Natural killer cell treated with Interleukin-12 subunit alpha and Interleukin-12 subunit beta and Interleukin-15 and Interleukin-18, amount 100 ng/mL, for 72 hours (primary cell): ENCODE measurements around the gene DLG2. TPM values are rescaled to one million over a fixed set of nuclear protein-coding genes. Genes with fewer than 3 reads are reported as not detected.
A peak's percentile ranks its signal among the peaks of the same experiment; 100 is the strongest.
"Not testable (repeated sequence)": the region's sequence is repeated elsewhere in the genome, so short reads cannot be mapped to it uniquely, and the experiment has no call there.

Source experiments
- ATAC-seq, 2 donors: fragments of 150-1000 bp; cut with Tn5 transposase in 1 of 2; sonication (Bioruptor Pico), chemical (Tn5 transposase) in 1 of 2; 2 replicates each; pipeline ENCODE4 v1.10.0; 2021
- DNase-seq: peaks from one replicate; pipeline ENCODE4 v3.0.0; 2022; ENCODE audit warnings: low spot score
- H3K27ac Mint-ChIP-seq, 2 donors: 1 replicate in 1 of 2; 2 replicates in 1 of 2; pipeline ENCODE4 v1.8.0; 2022; ENCODE audit warnings: mixed read lengths in 2 of 2, mild to moderate bottlenecking in 1 of 2, moderate library complexity in 1 of 2
- H3K27me3 Mint-ChIP-seq, 2 donors: 1 replicate in 1 of 2; 2 replicates in 1 of 2; pipeline ENCODE4 v1.8.0; 2022; ENCODE audit warnings: mixed read lengths in 2 of 2
- H3K36me3 Mint-ChIP-seq: one replicate; pipeline ENCODE4 v1.8.0; 2022; ENCODE audit warnings: mixed read lengths
- H3K4me1 Mint-ChIP-seq, 2 donors: 1 replicate in 1 of 2; 2 replicates in 1 of 2; pipeline ENCODE4 v1.8.0; 2022; ENCODE audit warnings: low read depth in 2 of 2, mixed read lengths in 2 of 2, mild to moderate bottlenecking in 1 of 2
- H3K4me3 Mint-ChIP-seq: one replicate; pipeline ENCODE4 v1.8.0; 2022; ENCODE audit warnings: mixed read lengths
- H3K9me3 Mint-ChIP-seq: 2 replicates; pipeline ENCODE4 v1.8.0; 2022; ENCODE audit warnings: mixed read lengths
- total RNA-seq, 2 donors: library from RNA; stranded (reverse); gene quantifications; one replicate each; pipeline ENCODE4 v1.2.3, GENCODE V29; 2022

The DLG2 gene
- total RNA-seq, 2 donors from 2014 or later: 1.1 to 1.7 TPM

- DNase-seq: no peak
- no peak for ATAC-seq
- Mint-ChIP-seq H3K36me3 (no peaks in the 10 kb centered on the region), H3K27me3 (peaks cover 0 to 9% of the 10 kb centered on the region in 2 donors), H3K4me3 (no peak overlapping the region), H3K4me1 (no peaks in the 10 kb centered on the region), H3K9me3 (peaks cover 16% of the 10 kb centered on the region), H3K27ac (no peak overlapping the region)
Observed at GRCh38 chr11:83746921-83747585, 1880.1 kb downstream of the DLG2 start.

- no peak overlapping the region for H3K27ac Mint-ChIP-seq
- no peaks in the 10 kb centered on the region for H3K4me1 Mint-ChIP-seq
- H3K27me3 Mint-ChIP-seq: no peaks in the 10 kb centered on the region
- H3K4me3 Mint-ChIP-seq: no peak overlapping the region
- peaks cover 7% of the 10 kb centered on the region for H3K9me3 Mint-ChIP-seq
- no peaks in the 10 kb centered on the region for H3K36me3 Mint-ChIP-seq
- ATAC-seq: no peak
- DNase-seq: no peak
Observed at GRCh38 chr11:83744620-83745192, 1882.4 kb downstream of the DLG2 start.

- Mint-ChIP-seq H3K27me3 (no peaks in the 10 kb centered on the region), H3K4me3 (no peak overlapping the region), H3K36me3 (no peaks in the 10 kb centered on the region), H3K9me3 (peaks cover 5% of the 10 kb centered on the region), H3K27ac (no peak overlapping the region), H3K4me1 (no peaks in the 10 kb centered on the region)
- no peak for ATAC-seq
- DNase-seq: no peak
Observed at GRCh38 chr11:83736684-83737083, 1890.5 kb downstream of the DLG2 start.

- no peaks in the 10 kb centered on the region for H3K36me3 Mint-ChIP-seq
- peaks cover 2% of the 10 kb centered on the region for H3K9me3 Mint-ChIP-seq
- no peaks in the 10 kb centered on the region for H3K27me3 Mint-ChIP-seq
- no peak overlapping the region for H3K4me3 Mint-ChIP-seq
- no peaks in the 10 kb centered on the region for H3K4me1 Mint-ChIP-seq
- DNase-seq: no peak
- no peak overlapping the region for H3K27ac Mint-ChIP-seq
- no peak for ATAC-seq
Observed at GRCh38 chr11:83734120-83734519, 1893.0 kb downstream of the DLG2 start.

GRCh38 chr11:83731288-83731687 is 1895.9 kb downstream of the DLG2 start:
- not testable (repeated sequence) for H3K36me3 Mint-ChIP-seq, H3K4me3 Mint-ChIP-seq, H3K9me3 Mint-ChIP-seq, H3K27me3 Mint-ChIP-seq, DNase-seq, H3K27ac Mint-ChIP-seq, H3K4me1 Mint-ChIP-seq, ATAC-seq

GRCh38 chr11:83728281-83728680 is 1898.9 kb downstream of the DLG2 start:
- Mint-ChIP-seq H3K27me3 (peaks cover 6 to 7% of the 10 kb centered on the region in 2 donors), H3K4me3 (no peak overlapping the region), H3K4me1 (peaks cover 0 to 4% of the 10 kb centered on the region in 2 donors), H3K36me3 (no peaks in the 10 kb centered on the region), H3K27ac (no peak overlapping the region), H3K9me3 (peaks cover 2% of the 10 kb centered on the region)
- DNase-seq: no peak
- ATAC-seq: no peak

GRCh38 chr11:83727251-83727650 is 1899.9 kb downstream of the DLG2 start:
- peaks cover 2% of the 10 kb centered on the region for H3K9me3 Mint-ChIP-seq
- peaks cover 0 to 4% of the 10 kb centered on the region in 2 donors for H3K4me1 Mint-ChIP-seq
- H3K4me3 Mint-ChIP-seq: no peak overlapping the region
- ATAC-seq: no peak
- peaks cover 6 to 7% of the 10 kb centered on the region in 2 donors for H3K27me3 Mint-ChIP-seq
- H3K27ac Mint-ChIP-seq: no peak overlapping the region
- no peak for DNase-seq
- H3K36me3 Mint-ChIP-seq: no peaks in the 10 kb centered on the region

- H3K27me3 Mint-ChIP-seq: peaks cover 6 to 7% of the 10 kb centered on the region in 2 donors
- DNase-seq (no peak), ATAC-seq (no peak)
- H3K4me3 Mint-ChIP-seq: no peak overlapping the region
- H3K27ac Mint-ChIP-seq: no peak overlapping the region
- H3K4me1 Mint-ChIP-seq: peaks cover 0 to 4% of the 10 kb centered on the region in 2 donors
- H3K36me3 Mint-ChIP-seq: no peaks in the 10 kb centered on the region
- H3K9me3 Mint-ChIP-seq: peaks cover 2% of the 10 kb centered on the region
Observed at GRCh38 chr11:83726316-83726715, 1900.8 kb downstream of the DLG2 start.

- ATAC-seq (no peak), DNase-seq (no peak)
- H3K27ac Mint-ChIP-seq: no peak overlapping the region
- peaks cover 6 to 7% of the 10 kb centered on the region in 2 donors for H3K27me3 Mint-ChIP-seq
- H3K36me3 Mint-ChIP-seq: no peaks in the 10 kb centered on the region
- peaks cover 0 to 4% of the 10 kb centered on the region in 2 donors for H3K4me1 Mint-ChIP-seq
- peaks cover 2% of the 10 kb centered on the region for H3K9me3 Mint-ChIP-seq
- H3K4me3 Mint-ChIP-seq: no peak overlapping the region
Observed at GRCh38 chr11:83725728-83726127, 1901.4 kb downstream of the DLG2 start.

- no peaks in the 10 kb centered on the region for H3K36me3 Mint-ChIP-seq
- peaks cover 0 to 4% of the 10 kb centered on the region in 2 donors for H3K4me1 Mint-ChIP-seq
- ATAC-seq (no peak), DNase-seq (no peak)
- no peak overlapping the region for H3K27ac Mint-ChIP-seq
- H3K27me3 Mint-ChIP-seq: peaks cover 6 to 7% of the 10 kb centered on the region in 2 donors
- no peak overlapping the region for H3K4me3 Mint-ChIP-seq
- H3K9me3 Mint-ChIP-seq: peaks cover 2% of the 10 kb centered on the region
Observed at GRCh38 chr11:83725269-83725560, 1901.9 kb downstream of the DLG2 start.

GRCh38 chr11:83723999-83724398 is 1903.1 kb downstream of the DLG2 start:
- Mint-ChIP-seq H3K4me3 (peak overlapping the region; percentile 25), H3K27ac (no peak overlapping the region), H3K36me3 (no peaks in the 10 kb centered on the region), H3K4me1 (peaks cover 0 to 4% of the 10 kb centered on the region in 2 donors), H3K9me3 (peaks cover 2% of the 10 kb centered on the region), H3K27me3 (peaks cover 6 to 7% of the 10 kb centered on the region in 2 donors)
- ATAC-seq (no peak), DNase-seq (no peak)

- peaks cover 0 to 6% of the 10 kb centered on the region in 2 donors for H3K27me3 Mint-ChIP-seq
- no peak overlapping the region for H3K27ac Mint-ChIP-seq
- no peaks in the 10 kb centered on the region for H3K36me3 Mint-ChIP-seq
- DNase-seq: no peak
- H3K4me1 Mint-ChIP-seq: peaks cover 0 to 4% of the 10 kb centered on the region in 2 donors
- H3K4me3 Mint-ChIP-seq: no peak overlapping the region
- no peak for ATAC-seq
- H3K9me3 Mint-ChIP-seq: peaks cover 2% of the 10 kb centered on the region
Observed at GRCh38 chr11:83722392-83723119, 1904.6 kb downstream of the DLG2 start.

- Mint-ChIP-seq H3K27me3 (peaks cover 0 to 4% of the 10 kb centered on the region in 2 donors), H3K4me3 (no peak overlapping the region), H3K27ac (no peak overlapping the region), H3K9me3 (peaks cover 2% of the 10 kb centered on the region), H3K4me1 (peaks cover 0 to 4% of the 10 kb centered on the region in 2 donors), H3K36me3 (no peaks in the 10 kb centered on the region)
- DNase-seq: no peak
- ATAC-seq: no peak
Observed at GRCh38 chr11:83721263-83721662, 1905.9 kb downstream of the DLG2 start.

- peaks cover 2% of the 10 kb centered on the region for H3K9me3 Mint-ChIP-seq
- H3K36me3 Mint-ChIP-seq: no peaks in the 10 kb centered on the region
- peaks cover 0 to 4% of the 10 kb centered on the region in 2 donors for H3K27me3 Mint-ChIP-seq
- peaks cover 0 to 4% of the 10 kb centered on the region in 2 donors for H3K4me1 Mint-ChIP-seq
- H3K4me3 Mint-ChIP-seq: no peak overlapping the region
- DNase-seq (no peak), ATAC-seq (no peak)
- no peak overlapping the region for H3K27ac Mint-ChIP-seq
Observed at GRCh38 chr11:83720675-83721074, 1906.5 kb downstream of the DLG2 start.
